CD4-positive, alpha-beta T cell treated with Interleukin-21 for 1 hour (primary cell): ENCODE data around the gene ASRGL1.
A peak's percentile ranks its signal among the peaks of the same experiment; 100 is the strongest.

ENCODE experiments used
- DNase-seq: peaks from one replicate; pipeline ENCODE4 v3.0.0-alpha.2; 2020

The ASRGL1 gene

GRCh38 chr11:62394825-62395538 is 57.7 kb downstream of the ASRGL1 start:
- peak; percentile 78 for DNase-seq

- no peak for DNase-seq
Observed at GRCh38 chr11:62395885-62396551, 58.8 kb downstream of the ASRGL1 start.

GRCh38 chr11:62398011-62398994 is 61.1 kb downstream of the ASRGL1 start:
- DNase-seq, result no peak

GRCh38 chr11:62399172-62399877 is 62.1 kb downstream of the ASRGL1 start:
- DNase-seq, result no peak

GRCh38 chr11:62399878-62400266 is 62.6 kb downstream of the ASRGL1 start:
- DNase-seq, result no peak

GRCh38 chr11:62400281-62400680 is 63.0 kb downstream of the ASRGL1 start:
- no peak for DNase-seq

GRCh38 chr11:62400760-62401159 is 63.5 kb downstream of the ASRGL1 start:
- no peak for DNase-seq

- no peak for DNase-seq
Observed at GRCh38 chr11:62401356-62401755, 64.1 kb downstream of the ASRGL1 start.

GRCh38 chr11:62401811-62402210 is 64.6 kb downstream of the ASRGL1 start:
- no peak for DNase-seq

- DNase-seq, result peak; percentile 60
Observed at GRCh38 chr11:62402226-62402959, 65.1 kb downstream of the ASRGL1 start.

- no peak for DNase-seq
Observed at GRCh38 chr11:62402960-62403730, 65.9 kb downstream of the ASRGL1 start.

GRCh38 chr11:62404435-62404834 is 67.2 kb downstream of the ASRGL1 start:
- no peak for DNase-seq

- no peak for DNase-seq
Observed at GRCh38 chr11:62404901-62405300, 67.7 kb downstream of the ASRGL1 start.

- no peak for DNase-seq
Observed at GRCh38 chr11:62406034-62406433, 68.8 kb downstream of the ASRGL1 start.

GRCh38 chr11:62409831-62410230 is 72.6 kb downstream of the ASRGL1 start:
- no peak for DNase-seq

- DNase-seq, result no peak
Observed at GRCh38 chr11:62410972-62411371, 73.7 kb downstream of the ASRGL1 start.

GRCh38 chr11:62411524-62411923 is 74.3 kb downstream of the ASRGL1 start:
- DNase-seq, result no peak

GRCh38 chr11:62413060-62413696 is 75.9 kb downstream of the ASRGL1 start:
- no peak for DNase-seq

- no peak for DNase-seq
Observed at GRCh38 chr11:62416596-62416995, 79.3 kb downstream of the ASRGL1 start.

GRCh38 chr11:62418136-62418535 is 80.9 kb downstream of the ASRGL1 start:
- no peak for DNase-seq

GRCh38 chr11:62418733-62419132 is 81.5 kb downstream of the ASRGL1 start, which contains the start of gene SCGB1A1:
Gene SCGB1A1 (plus strand): TSS chr11:62419033. CDS start chr11:62419096, 63 bp downstream.
- DNase-seq, result no peak
